GM23338 (cell line): Measurements from ENCODE around the gene LMO7. TPM values are rescaled to one million over a fixed set of nuclear protein-coding genes. Genes with fewer than 3 reads are reported as not detected.

Source experiments
- ATAC-seq: fragments of 200-7000 bp; cut with Tn5 transposase; 3 replicates; pipeline ENCODE4 v1.9.1; 2020
- DNase-seq: peaks from one replicate; pipeline ENCODE4 v3.0.0-alpha.2; 2015; ENCODE audit warnings: low spot score
- H2AFZ ChIP-seq: fragments of 200-600 bp; sonication (generic); 2 replicates; pipeline ENCODE4 v1.8.0; 2016; ENCODE audit warnings: antibody characterized with exemption, mild to moderate bottlenecking, moderate library complexity
- H3F3A ChIP-seq: fragments of 200-600 bp; sonication (generic); replicated peaks from 2 replicates; pipeline ENCODE4 v1.8.0; 2017; ENCODE audit warnings: antibody characterized with exemption, mixed run types, low read depth
- H3K27ac ChIP-seq: fragments of 200-600 bp; sonication (generic); 2 replicates; pipeline ENCODE4 v1.6.1; 2016; ENCODE audit warnings: low read depth
- H3K27me3 ChIP-seq: fragments of 200-600 bp; sonication (generic); 2 replicates; pipeline ENCODE4 v1.8.0; 2016; ENCODE audit warnings: mild to moderate bottlenecking, mixed run types, moderate library complexity; ENCODE audit not compliant: insufficient read depth
- H3K36me3 ChIP-seq: fragments of 200-600 bp; sonication (generic); 2 replicates; pipeline ENCODE4 v1.8.0; 2016; ENCODE audit warnings: mild to moderate bottlenecking; ENCODE audit not compliant: insufficient read depth
- H3K4me1 ChIP-seq: fragments of 200-600 bp; sonication (generic); 2 replicates; pipeline ENCODE4 v1.8.0; 2016; ENCODE audit warnings: mild to moderate bottlenecking, moderate library complexity; ENCODE audit not compliant: insufficient read depth
- H3K4me2 ChIP-seq: fragments of 200-600 bp; sonication (generic); 2 replicates; pipeline ENCODE4 v1.7.1; 2017; ENCODE audit warnings: mixed run types
- H3K4me3 ChIP-seq: fragments of 200-600 bp; sonication (generic); 2 replicates; pipeline ENCODE4 v1.6.1; 2016; ENCODE audit warnings: mixed run types
- H3K79me2 ChIP-seq: fragments of 200-600 bp; sonication (generic); replicated peaks from 2 replicates; pipeline ENCODE4 v1.8.0; 2017; ENCODE audit warnings: mild to moderate bottlenecking; ENCODE audit not compliant: insufficient read depth
- H3K9me2 ChIP-seq: fragments of 200-600 bp; sonication (generic); 2 replicates; pipeline ENCODE4 v1.8.0; 2017; ENCODE audit not compliant: insufficient read depth
- H4K20me1 ChIP-seq: fragments of 200-600 bp; sonication (generic); replicated peaks from 2 replicates; pipeline ENCODE4 v1.8.0; 2017; ENCODE audit warnings: mild to moderate bottlenecking; ENCODE audit not compliant: insufficient read depth
- H3K27ac Mint-ChIP-seq: 2 replicates; pipeline ENCODE4 v1.8.0; 2020; ENCODE audit warnings: inconsistent platforms, mild to moderate bottlenecking, moderate library complexity, mixed read lengths
- H3K27me3 Mint-ChIP-seq: 3 replicates; pipeline ENCODE4 v1.8.0; 2022; ENCODE audit warnings: low read depth, mild to moderate bottlenecking, moderate library complexity, mixed read lengths, inconsistent platforms; ENCODE audit not compliant: insufficient read depth, poor library complexity
- H3K36me3 Mint-ChIP-seq: 3 replicates; pipeline ENCODE4 v1.8.0; 2021; ENCODE audit warnings: low read depth, mild to moderate bottlenecking, inconsistent platforms, moderate library complexity, mixed read lengths
- H3K4me1 Mint-ChIP-seq: 3 replicates; pipeline ENCODE4 v1.8.0; 2020; ENCODE audit warnings: mild to moderate bottlenecking, inconsistent platforms, mixed read lengths
- H3K4me3 Mint-ChIP-seq: 3 replicates; pipeline ENCODE4 v1.8.0; 2021; ENCODE audit warnings: moderate library complexity, mild to moderate bottlenecking, inconsistent platforms, mixed read lengths
- H3K9me3 Mint-ChIP-seq: 3 replicates; pipeline ENCODE4 v1.8.0; 2020; ENCODE audit warnings: moderate library complexity, mild to moderate bottlenecking, inconsistent platforms, mixed read lengths
- CREB1 ChIP-seq: fragments of 250-450 bp; sonication (Bioruptor Pico); IDR thresholded peaks from 2 replicates; pipeline ENCODE4 v1.5.0; 2020; ENCODE audit warnings: low read depth, mild to moderate bottlenecking, moderate library complexity
- CTCF ChIP-seq, 2 experiments: fragments of 200-600 bp in 1 of 2; sonication (generic) in 1 of 2; conservative IDR thresholded peaks; 2 replicates each; pipeline versions ENCODE4 v1.5.1 to v1.6.1; 2016 to 2017; ENCODE audit warnings: antibody characterized with exemption in 2 of 2, low read depth in 2 of 2, mild to moderate bottlenecking in 2 of 2, moderate library complexity in 1 of 2
- ETS1 ChIP-seq: IDR thresholded peaks from 2 replicates; pipeline ENCODE4 v1.6.1; 2016; ENCODE audit warnings: antibody characterized with exemption
- EZH2 ChIP-seq: fragments of 200-600 bp; sonication (generic); IDR thresholded peaks from one replicate; pipeline ENCODE4 v1.8.0; 2017; ENCODE audit warnings: antibody characterized with exemption, mild to moderate bottlenecking, low read depth; ENCODE audit not compliant: unreplicated experiment
- EZH2phosphoT487 ChIP-seq: fragments of 200-600 bp; sonication (generic); IDR thresholded peaks from one replicate; pipeline ENCODE4 v1.8.1; 2018; ENCODE audit warnings: antibody characterized with exemption; ENCODE audit not compliant: unreplicated experiment
- JUNB ChIP-seq: IDR thresholded peaks from one replicate; pipeline ENCODE4 v1.6.1; 2016; ENCODE audit warnings: antibody characterized with exemption; ENCODE audit not compliant: unreplicated experiment
- NANOG ChIP-seq: IDR thresholded peaks from 2 replicates; pipeline ENCODE4 v1.6.1; 2016; ENCODE audit warnings: antibody characterized with exemption, borderline replicate concordance
- POLR2AphosphoS5 ChIP-seq: IDR thresholded peaks from 2 replicates; pipeline ENCODE4 v1.6.1; 2016; ENCODE audit warnings: antibody characterized with exemption, low read depth
- REST ChIP-seq: IDR thresholded peaks from one replicate; pipeline ENCODE4 v1.6.1; 2018; ENCODE audit warnings: antibody characterized with exemption; ENCODE audit not compliant: unreplicated experiment
- STAT1 ChIP-seq: IDR thresholded peaks from one replicate; pipeline ENCODE4 v1.6.1; 2016; ENCODE audit warnings: antibody characterized with exemption; ENCODE audit not compliant: unreplicated experiment
- ZNF114 ChIP-seq: fragments of 250-450 bp; sonication (Bioruptor Pico); IDR thresholded peaks from 2 replicates; pipeline ENCODE4 v1.5.0; 2020; ENCODE audit warnings: mild to moderate bottlenecking, moderate library complexity
- ZNF331 ChIP-seq: fragments of 250-450 bp; sonication (Bioruptor Pico); IDR thresholded peaks from 2 replicates; pipeline ENCODE4 v1.5.0; 2020; ENCODE audit warnings: low read depth, mild to moderate bottlenecking, moderate library complexity
- ZNF462 ChIP-seq: fragments of 250-450 bp; sonication (Bioruptor Pico); IDR thresholded peaks from 2 replicates; pipeline ENCODE4 v1.5.0; 2020; ENCODE audit warnings: mild to moderate bottlenecking, moderate library complexity
- polyA plus RNA-seq: library from polyadenylated mRNA; unstranded; fragments of >200 nt; fragmentation: Nextera tagmentation; extraction: Ambion mirVana; gene quantifications from 2 replicates; pipeline ENCODE4 v1.2.1, GENCODE V29; 2016
- total RNA-seq: library from RNA; depleted of rRNA; stranded (reverse); fragments of >200 nt; shearing (Covaris generic); gene quantifications from 2 replicates; pipeline ENCODE4 v1.2.3, GENCODE V29; 2014

The LMO7 gene
- total and polyA plus RNA-seq, 2 experiments from 2014 or later, result 22.3 to 26.9 TPM

- TF ChIP-seq ZNF114 (CRISPR knock-in tag), result peak; percentile 67; the same call in 1 of the 2 replicates
Measured at GRCh38 chr13:75803164-75803611, 167.1 kb downstream of the LMO7 start (continued).

- Histone ChIP-seq H3K4me2 (peak overlapping the region; percentile 44), H3K4me3 (0 out of 2 replicates have a peak overlapping the region, but pooled peaks have one; percentile 17), H2AFZ (no peak overlapping the region), H3K4me1 (peaks cover 53% of the 10 kb centered on the region), H3F3A (peaks cover 4% of the 10 kb centered on the region; the same call in 1 of the 2 replicates), H3K27me3 (no peaks in the 10 kb centered on the region), H3K9me2 (no peaks in the 10 kb centered on the region), H4K20me1 (no peaks in the 10 kb centered on the region), H3K79me2 (no peaks in the 10 kb centered on the region), H3K36me3 (no peaks in the 10 kb centered on the region), H3K27ac (peak overlapping the region; percentile 86)
- DNase-seq (peak; percentile 15), ATAC-seq (no peak)
- Mint-ChIP-seq H3K27me3 (peaks cover 6% of the 10 kb centered on the region), H3K27ac (peak overlapping the region; percentile 96), H3K4me1 (peaks cover 71% of the 10 kb centered on the region), H3K4me3 (no peak overlapping the region), H3K9me3 (no peaks in the 10 kb centered on the region), H3K36me3 (peaks cover 12% of the 10 kb centered on the region; the same call in 2 of the 3 replicates)
- TF ChIP-seq ZNF462, result no peak
- TF ChIP-seq REST, result no peak
- TF ChIP-seq JUNB, result no peak
- TF ChIP-seq EZH2, result no peak
- no peak for TF ChIP-seq CREB1
- TF ChIP-seq ZNF331 (CRISPR knock-in tag), result no peak
- no peak for TF ChIP-seq POLR2AphosphoS5
- TF ChIP-seq STAT1, result no peak
- no peak for TF ChIP-seq ETS1
- TF ChIP-seq ZNF114 (CRISPR knock-in tag), result no peak
- no peak for TF ChIP-seq EZH2phosphoT487
- TF ChIP-seq CTCF (conservative IDR thresholded peaks at IDR 0.05; ENCODE audit: low read depth in 2 of 2), result no peak
- TF ChIP-seq NANOG, result no peak
Measured at GRCh38 chr13:75804054-75804453, 167.9 kb downstream of the LMO7 start.
